Measurements from ENCODE around the gene ADARB1. TPM values are rescaled to one million over a fixed set of nuclear protein-coding genes. Genes with fewer than 3 reads are reported as not detected.

The ADARB1 gene
- total and polyA plus RNA-seq, 2 experiments from 2014 or later: 9.4 to 14.0 TPM

GRCh38 chr21:45041984-45042663 lies 32.3 kb upstream of the ADARB1 start:
- TF ChIP-seq CTCF (IDR thresholded peaks at IDR 0.05; ENCODE audit: low read depth, low read length): no peak
- Histone ChIP-seq H3K9me3 (ENCODE audit: low read depth) (no peaks in the 10 kb centered on the region), H3K4me1 (ENCODE audit: low read depth) (no peaks in the 10 kb centered on the region), H3K36me3 (no peaks in the 10 kb centered on the region), H3K27me3 (no peaks in the 10 kb centered on the region), H3K27ac (no peak overlapping the region), H3K4me3 (no peak overlapping the region)
- DNase-seq (ENCODE audit: low read depth in 1 of 2, low spot score in 1 of 2): no peak

GRCh38 chr21:45042664-45043161 lies 31.7 kb upstream of the ADARB1 start:
- Histone ChIP-seq H3K4me1 (ENCODE audit: low read depth) (no peaks in the 10 kb centered on the region), H3K27me3 (no peaks in the 10 kb centered on the region), H3K9me3 (ENCODE audit: low read depth) (no peaks in the 10 kb centered on the region), H3K27ac (no peak overlapping the region), H3K4me3 (no peak overlapping the region), H3K36me3 (no peaks in the 10 kb centered on the region)
- DNase-seq (ENCODE audit: low read depth in 1 of 2, low spot score in 1 of 2): no peak
- no peak for TF ChIP-seq CTCF (IDR thresholded peaks at IDR 0.05; ENCODE audit: low read depth, low read length)

- Histone ChIP-seq H3K4me1 (ENCODE audit: low read depth) (no peaks in the 10 kb centered on the region), H3K4me3 (no peak overlapping the region), H3K27ac (no peak overlapping the region), H3K36me3 (no peaks in the 10 kb centered on the region), H3K27me3 (no peaks in the 10 kb centered on the region), H3K9me3 (ENCODE audit: low read depth) (no peaks in the 10 kb centered on the region)
- DNase-seq (ENCODE audit: low read depth in 1 of 2, low spot score in 1 of 2): no peak
- no peak for TF ChIP-seq CTCF (IDR thresholded peaks at IDR 0.05; ENCODE audit: low read depth, low read length)
These were observed 30.8 kb upstream of the ADARB1 start for GRCh38 chr21:45043541-45044020.

GRCh38 chr21:45045481-45045880 lies 28.9 kb upstream of the ADARB1 start:
- no peak overlapping the region for H3K27ac ChIP-seq
- no peaks in the 10 kb centered on the region for H3K27me3 ChIP-seq
- TF ChIP-seq CTCF (IDR thresholded peaks at IDR 0.05; ENCODE audit: low read depth, low read length): no peak
- no peaks in the 10 kb centered on the region for H3K9me3 ChIP-seq (ENCODE audit: low read depth)
- H3K4me3 ChIP-seq: no peak overlapping the region
- DNase-seq (ENCODE audit: low read depth in 1 of 2, low spot score in 1 of 2): peak in 1 of 2 donors; percentile 74
- no peaks in the 10 kb centered on the region for H3K36me3 ChIP-seq
- peaks cover 6% of the 10 kb centered on the region for H3K4me1 ChIP-seq (ENCODE audit: low read depth)

- H3K27ac ChIP-seq: no peak overlapping the region
- H3K27me3 ChIP-seq: no peaks in the 10 kb centered on the region
- no peaks in the 10 kb centered on the region for H3K36me3 ChIP-seq
- no peaks in the 10 kb centered on the region for H3K9me3 ChIP-seq (ENCODE audit: low read depth)
- no peak for TF ChIP-seq CTCF (IDR thresholded peaks at IDR 0.05; ENCODE audit: low read depth, low read length)
- no peak overlapping the region for H3K4me3 ChIP-seq
- DNase-seq (ENCODE audit: low read depth in 1 of 2, low spot score in 1 of 2): no peak
- H3K4me1 ChIP-seq (ENCODE audit: low read depth): peaks cover 7% of the 10 kb centered on the region
These were observed 27.1 kb upstream of the ADARB1 start for GRCh38 chr21:45047257-45047656.

Measured in cardiac muscle cell (in vitro differentiated cells and primary cell).